22Rv1 (cell line): ENCODE data around the gene IGF1.

Experiments
- CTCF ChIP-seq: fragments of 450-650 bp; IDR thresholded peaks from 2 replicates; pipeline ENCODE4 v1.5.1; 2017; ENCODE audit warnings: mild to moderate bottlenecking
- ZFX ChIP-seq: fragments of 450-650 bp; IDR thresholded peaks from 2 replicates; pipeline ENCODE4 v1.6.1; 2017; ENCODE audit warnings: antibody characterized with exemption, borderline replicate concordance

DNA sequence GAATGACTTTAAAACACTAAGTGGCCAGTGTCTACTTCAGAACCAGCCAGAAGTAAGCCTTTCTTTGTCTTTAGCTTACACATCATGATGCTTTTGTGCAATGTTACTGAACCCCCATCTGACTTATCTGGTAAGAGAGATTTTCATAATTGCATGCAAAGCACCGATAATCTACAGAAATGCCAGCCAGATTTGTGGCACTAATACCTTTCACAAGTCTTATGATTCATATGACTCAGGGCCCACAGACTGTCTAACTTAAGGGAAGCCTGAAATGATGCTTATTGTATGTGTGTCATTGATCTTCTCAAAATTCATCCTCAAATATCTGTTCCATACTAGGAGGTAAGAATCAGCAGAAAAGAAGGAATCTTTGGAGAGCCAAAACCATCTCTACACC, 18.0 kb downstream of the IGF1 start:
- no peak for TF ChIP-seq ZFX
- no peak for TF ChIP-seq CTCF
